Ovary (tissue), 3 donors: Measurements from ENCODE around the gene NLGN1.

ENCODE experiments used
- CTCF ChIP-seq, 3 donors: fragments of 450-650 bp in 2 of 3; fragments of 200-600 bp in 1 of 3; IDR thresholded peaks; one replicate each; pipeline versions ENCODE4 v1.5.1 to v1.8.0; 2016 to 2022; ENCODE audit warnings: antibody characterized with exemption in 3 of 3, mild to moderate bottlenecking in 1 of 3
- POLR2A ChIP-seq: fragments of 450-650 bp; IDR thresholded peaks from one replicate; pipeline ENCODE4 v1.6.1; 2017; ENCODE audit warnings: antibody characterized with exemption, mild to moderate bottlenecking, moderate library complexity
- donor health status: DM: no; HTN: no; CAD: no.

- TF ChIP-seq CTCF (IDR thresholded peaks at IDR 0.05), result no peak
- no peak for TF ChIP-seq POLR2A
Observed at GRCh38 chr3:173843060-173843459, 445.5 kb downstream of the NLGN1 start.
